Activated CD8-positive, alpha-beta memory T cell treated with anti-CD3 and anti-CD28 coated beads, Interleukin-2, amount 50 U/mL, for 4 hours (primary cell): ENCODE data around the gene IQGAP3.

Source experiments
- DNase-seq: peaks from one replicate; pipeline ENCODE4 v3.0.0-alpha.2; 2020

IQGAP3 gene

GRCh38 chr1:156479093-156480015 is 93.0 kb downstream of the IQGAP3 start:
- DNase-seq: no peak

- DNase-seq: no peak
Measured at GRCh38 chr1:156478250-156478627, 94.1 kb downstream of the IQGAP3 start.

- no peak for DNase-seq
Measured at GRCh38 chr1:156477526-156478249, 94.7 kb downstream of the IQGAP3 start.

DNA sequence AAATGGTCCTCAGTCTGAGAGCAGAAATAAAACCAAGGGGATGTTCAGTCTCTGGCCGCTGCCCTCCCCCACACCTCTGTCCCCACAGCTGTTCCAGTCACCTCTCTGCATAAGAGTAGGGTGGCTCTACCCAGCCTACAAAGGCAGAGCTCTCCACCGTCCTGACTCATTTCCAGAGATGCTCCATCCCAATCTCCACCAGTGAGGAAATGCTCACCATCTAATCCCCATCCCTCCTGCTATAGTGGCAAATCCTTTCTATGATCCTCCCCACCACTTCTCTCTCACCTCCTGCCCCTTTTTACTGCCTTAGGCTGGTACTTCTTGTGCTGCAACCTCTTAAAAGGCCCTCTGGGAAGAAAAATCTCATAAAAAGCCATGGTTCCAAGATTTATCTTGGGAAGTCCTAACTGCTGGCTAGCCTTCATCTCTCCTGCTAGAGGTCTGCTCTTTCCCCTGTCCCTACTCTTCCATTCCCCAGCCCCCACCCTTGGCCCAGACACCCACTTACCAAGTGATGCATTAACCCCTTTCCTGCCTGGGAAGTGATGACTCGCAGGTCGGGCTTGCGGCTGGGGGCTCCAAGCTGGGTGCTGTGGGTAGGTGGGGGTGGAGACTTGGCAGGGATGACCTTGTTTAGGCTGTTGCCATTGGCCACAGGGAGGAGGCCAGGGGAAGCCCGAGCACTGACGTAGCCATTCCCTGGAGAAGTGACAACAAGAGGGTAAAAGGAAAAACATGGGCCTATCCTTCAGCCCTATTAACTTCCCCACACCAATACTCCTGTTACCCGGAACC is 95.7 kb downstream of the IQGAP3 start:
- no peak for DNase-seq

GRCh38 chr1:156475568-156476500 is 96.5 kb downstream of the IQGAP3 start:
- DNase-seq: no peak
